HFFc6 (cell line): Measurements from ENCODE around the gene PGD. TPM values are rescaled to one million over a fixed set of nuclear protein-coding genes. Genes with fewer than 3 reads are reported as not detected.
"Not testable (repeated sequence)": the region's sequence is repeated elsewhere in the genome, so short reads cannot be mapped to it uniquely, and the experiment has no call there.

Experiments
- DNase-seq: peaks from one replicate; pipeline ENCODE4 v3.0.0-alpha.2; 2018
- H3K27ac Mint-ChIP-seq: 2 replicates; pipeline ENCODE4 v1.8.0; 2020; ENCODE audit warnings: mild to moderate bottlenecking, mixed read lengths
- H3K27me3 Mint-ChIP-seq: 2 replicates; pipeline ENCODE4 v1.8.0; 2021; ENCODE audit warnings: mild to moderate bottlenecking, moderate library complexity, mixed read lengths; ENCODE audit not compliant: insufficient read depth
- H3K36me3 Mint-ChIP-seq: 2 replicates; pipeline ENCODE4 v1.8.0; 2021; ENCODE audit warnings: low read depth, mixed read lengths
- H3K4me1 Mint-ChIP-seq: 2 replicates; pipeline ENCODE4 v1.8.0; 2020; ENCODE audit warnings: low read depth, mixed read lengths
- H3K4me3 Mint-ChIP-seq: 2 replicates; pipeline ENCODE4 v1.8.0; 2020; ENCODE audit warnings: mild to moderate bottlenecking, moderate library complexity, mixed read lengths
- H3K9me3 Mint-ChIP-seq: 2 replicates; pipeline ENCODE4 v1.8.0; 2020; ENCODE audit warnings: mild to moderate bottlenecking, mixed read lengths
- total RNA-seq, 6 experiments: library from RNA; stranded (reverse); fragmentation: NEBNext Ultra II Directional; extraction: Animal tissue kit (Norgen Biotek cat#: 25700); gene quantifications; 2 replicates in 1 of 6; 3 replicates in 5 of 6; pipeline ENCODE4 v1.2.3, GENCODE V29; 2021
- TF ChIP-seq, protein P1 (sequence below): fragments of 200-600 bp; sonication (generic); IDR thresholded peaks from 2 replicates; pipeline ENCODE4 v1.5.0; 2021; ENCODE audit warnings: antibody characterized with exemption, mild to moderate bottlenecking

Gene PGD
- total RNA-seq, 6 experiments from 2014 or later = 131 to 235 (median 220) TPM

DNA sequence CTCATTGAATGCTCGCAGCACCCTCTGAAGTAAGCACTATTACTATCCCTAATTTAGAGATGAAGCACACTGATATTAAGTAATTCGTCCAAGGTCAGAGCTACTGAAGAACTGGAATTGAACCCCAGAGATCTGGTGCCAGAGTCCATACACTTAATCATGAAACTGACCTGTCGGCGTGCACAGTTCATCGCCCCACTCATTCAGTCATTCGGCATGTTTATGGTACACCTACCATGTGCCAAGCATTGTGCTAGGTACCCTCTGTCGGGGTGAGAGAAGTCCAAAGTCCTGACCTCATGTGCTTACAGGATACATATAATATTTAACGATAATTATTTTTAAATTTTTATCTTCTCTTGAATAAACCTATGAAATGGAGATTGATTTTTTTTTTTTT, 25.8 kb downstream of the PGD start:
- Mint-ChIP-seq H3K9me3 (no peaks in the 10 kb centered on the region), H3K4me3 (no peak overlapping the region)
- TF ChIP-seq, protein P1, sequence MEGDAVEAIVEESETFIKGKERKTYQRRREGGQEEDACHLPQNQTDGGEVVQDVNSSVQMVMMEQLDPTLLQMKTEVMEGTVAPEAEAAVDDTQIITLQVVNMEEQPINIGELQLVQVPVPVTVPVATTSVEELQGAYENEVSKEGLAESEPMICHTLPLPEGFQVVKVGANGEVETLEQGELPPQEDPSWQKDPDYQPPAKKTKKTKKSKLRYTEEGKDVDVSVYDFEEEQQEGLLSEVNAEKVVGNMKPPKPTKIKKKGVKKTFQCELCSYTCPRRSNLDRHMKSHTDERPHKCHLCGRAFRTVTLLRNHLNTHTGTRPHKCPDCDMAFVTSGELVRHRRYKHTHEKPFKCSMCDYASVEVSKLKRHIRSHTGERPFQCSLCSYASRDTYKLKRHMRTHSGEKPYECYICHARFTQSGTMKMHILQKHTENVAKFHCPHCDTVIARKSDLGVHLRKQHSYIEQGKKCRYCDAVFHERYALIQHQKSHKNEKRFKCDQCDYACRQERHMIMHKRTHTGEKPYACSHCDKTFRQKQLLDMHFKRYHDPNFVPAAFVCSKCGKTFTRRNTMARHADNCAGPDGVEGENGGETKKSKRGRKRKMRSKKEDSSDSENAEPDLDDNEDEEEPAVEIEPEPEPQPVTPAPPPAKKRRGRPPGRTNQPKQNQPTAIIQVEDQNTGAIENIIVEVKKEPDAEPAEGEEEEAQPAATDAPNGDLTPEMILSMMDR = no peak

GRCh38 chr1:10425826-10426534, 27.1 kb downstream of the PGD start:
- Mint-ChIP-seq H3K36me3 (peaks cover 13% of the 10 kb centered on the region), H3K4me1 (peaks cover 25% of the 10 kb centered on the region), H3K4me3 (peak overlapping the region; percentile 74; the same call in 1 of the 2 replicates), H3K27ac (peak overlapping the region; percentile 38; the same call in 1 of the 2 replicates)
- DNase-seq, H3K27me3 Mint-ChIP-seq, H3K9me3 Mint-ChIP-seq: not testable (repeated sequence)

More for the DNA sequence above, 25.8 kb downstream of the PGD start:
- Mint-ChIP-seq H3K27me3 (peaks cover 2% of the 10 kb centered on the region), H3K36me3 (peaks cover 22% of the 10 kb centered on the region), H3K27ac (no peak overlapping the region), H3K4me1 (peaks cover 18% of the 10 kb centered on the region)
- no peak for DNase-seq

- Mint-ChIP-seq H3K4me1 (peaks cover 31% of the 10 kb centered on the region), H3K36me3 (peaks cover 13% of the 10 kb centered on the region)
- not testable (repeated sequence) for H3K27ac Mint-ChIP-seq, DNase-seq, H3K4me3 Mint-ChIP-seq, H3K9me3 Mint-ChIP-seq, H3K27me3 Mint-ChIP-seq
Measured at GRCh38 chr1:10426535-10426848, 27.6 kb downstream of the PGD start.

- H3K27me3 Mint-ChIP-seq = peaks cover 2% of the 10 kb centered on the region
- TF ChIP-seq, protein P1 = no peak
- peaks cover 11% of the 10 kb centered on the region for H3K36me3 Mint-ChIP-seq
- DNase-seq = no peak
- no peak overlapping the region for H3K27ac Mint-ChIP-seq
- peaks cover 35% of the 10 kb centered on the region for H3K4me1 Mint-ChIP-seq
- H3K9me3 Mint-ChIP-seq = no peaks in the 10 kb centered on the region
- no peak overlapping the region for H3K4me3 Mint-ChIP-seq
Measured at GRCh38 chr1:10428984-10429383, 30.1 kb downstream of the PGD start.

DNA sequence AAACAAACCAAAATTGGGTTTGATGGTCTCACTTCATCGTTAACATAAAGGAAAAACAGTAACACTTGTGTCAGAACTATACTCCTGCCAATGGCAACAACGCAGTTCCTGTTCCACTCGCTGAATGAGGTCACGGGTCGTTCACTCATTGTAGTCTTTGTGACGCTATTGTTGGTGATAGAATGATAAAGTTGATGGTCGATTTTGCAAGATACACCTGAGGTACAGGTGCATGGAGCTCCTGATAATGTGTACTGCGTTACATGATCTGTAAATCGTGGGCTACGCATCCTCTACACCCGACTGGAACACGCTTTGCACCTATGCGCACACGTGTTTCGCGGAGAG, 31.0 kb downstream of the PGD start:
- Mint-ChIP-seq H3K4me3 (peak overlapping the region; percentile 96), H3K9me3 (no peaks in the 10 kb centered on the region), H3K27me3 (peaks cover 2% of the 10 kb centered on the region), H3K4me1 (peaks cover 30% of the 10 kb centered on the region), H3K27ac (peak overlapping the region; percentile 89), H3K36me3 (peaks cover 11% of the 10 kb centered on the region)
- TF ChIP-seq, protein P1 = no peak
- DNase-seq = no peak

GRCh38 chr1:10430216-10431069, 31.6 kb downstream of the PGD start, which contains the start of gene CENPS:
Gene CENPS (plus strand): TSS chr1:10430433. CDS start chr1:10430518, 85 bp downstream.
- Mint-ChIP-seq H3K27ac (peak within 1 kb of the TSS; percentile 91), H3K9me3 (no peaks in the 10 kb centered on the region), H3K4me1 (peaks cover 32% of the 10 kb centered on the region), H3K27me3 (peaks cover 2% of the 10 kb centered on the region), H3K4me3 (peak within 1 kb of the TSS; percentile 96), H3K36me3 (peaks cover 11% of the 10 kb centered on the region)
- TF ChIP-seq, protein P1 = peak; percentile 99
- peak; percentile 73 for DNase-seq
